ENCODE measurements around the gene ADCY1. TPM values are rescaled to one million over a fixed set of nuclear protein-coding genes. Genes with fewer than 3 reads are reported as not detected.

Gene ADCY1
- total and polyA plus RNA-seq, 4 donors: 0.33 to 20.1 (median 4.1) TPM

DNA sequence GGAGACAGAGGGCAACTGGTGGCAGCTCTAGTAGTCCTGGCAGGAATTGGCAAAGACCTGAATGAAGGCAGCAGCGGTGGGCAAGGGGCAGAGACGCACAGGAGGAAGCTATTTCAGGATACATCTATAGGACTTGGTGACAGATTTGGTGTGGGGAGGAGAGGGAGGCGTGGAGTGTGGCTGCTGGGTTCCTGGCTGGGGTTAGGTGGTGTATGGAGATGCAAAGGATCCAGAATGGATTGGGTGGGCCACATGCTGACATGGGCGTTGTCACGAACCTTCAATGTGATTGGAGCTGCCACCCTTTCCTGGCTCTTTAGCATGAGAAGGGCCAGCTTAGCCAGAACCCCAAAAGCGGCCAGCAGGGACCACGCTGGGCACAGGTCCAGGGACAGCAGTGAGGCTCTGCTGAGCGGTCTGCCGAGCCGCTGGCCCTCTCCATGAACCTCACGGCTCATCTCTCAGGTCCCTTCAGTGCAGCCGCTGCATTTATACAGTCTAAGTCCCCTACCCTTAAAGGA lies 10.2 kb upstream of the ADCY1 start:
- no peak overlapping the region for H3K27ac ChIP-seq (ENCODE audit: low read depth in 1 of 2, low read length in 2 of 2)
- H3K4me1 ChIP-seq (ENCODE audit: control insufficient read depth in 4 of 4, insufficient read depth in 4 of 4, low read length in 3 of 4): no peaks in the 10 kb centered on the region
- H3K9ac ChIP-seq (ENCODE audit: low read depth in 1 of 2, low read length in 2 of 2): no peak overlapping the region
- H3K36me3 ChIP-seq (ENCODE audit: control insufficient read depth in 4 of 4, insufficient read depth in 3 of 4, low read depth in 1 of 4, low read length in 3 of 4): no peaks in the 10 kb centered on the region
- 57% methylated on average over 12 of the region's 12 CpGs for WGBS
- H3K4me3 ChIP-seq (ENCODE audit: low read depth in 1 of 3, low read length in 3 of 3): no peak overlapping the region
- peaks cover 4 to 8% (median 7%) of the 10 kb centered on the region in 4 donors for H3K9me3 ChIP-seq (ENCODE audit: control insufficient read depth in 4 of 4, low read length in 3 of 4)
- DNase-seq (ENCODE audit: low spot score): no peak
- TF ChIP-seq JUND (IDR thresholded peaks at IDR 0.05) (no peak), EGR1 (IDR thresholded peaks at IDR 0.05; ENCODE audit: low read depth in 2 of 2) (no peak), GABPA (IDR thresholded peaks at IDR 0.05 in 1 of 2, conservative IDR thresholded peaks at IDR 0.05 in 1 of 2) (no peak), FOXA1 (IDR thresholded peaks at IDR 0.05) (no peak), RXRA (IDR thresholded peaks at IDR 0.05) (no peak)
- TF ChIP-seq, protein P1, sequence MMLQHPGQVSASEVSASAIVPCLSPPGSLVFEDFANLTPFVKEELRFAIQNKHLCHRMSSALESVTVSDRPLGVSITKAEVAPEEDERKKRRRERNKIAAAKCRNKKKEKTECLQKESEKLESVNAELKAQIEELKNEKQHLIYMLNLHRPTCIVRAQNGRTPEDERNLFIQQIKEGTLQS (IDR thresholded peaks at IDR 0.05): no peak
- H3K27me3 ChIP-seq (ENCODE audit: control insufficient read depth in 4 of 4, insufficient read depth in 4 of 4, low read length in 3 of 4): no peaks in the 10 kb centered on the region

DNA sequence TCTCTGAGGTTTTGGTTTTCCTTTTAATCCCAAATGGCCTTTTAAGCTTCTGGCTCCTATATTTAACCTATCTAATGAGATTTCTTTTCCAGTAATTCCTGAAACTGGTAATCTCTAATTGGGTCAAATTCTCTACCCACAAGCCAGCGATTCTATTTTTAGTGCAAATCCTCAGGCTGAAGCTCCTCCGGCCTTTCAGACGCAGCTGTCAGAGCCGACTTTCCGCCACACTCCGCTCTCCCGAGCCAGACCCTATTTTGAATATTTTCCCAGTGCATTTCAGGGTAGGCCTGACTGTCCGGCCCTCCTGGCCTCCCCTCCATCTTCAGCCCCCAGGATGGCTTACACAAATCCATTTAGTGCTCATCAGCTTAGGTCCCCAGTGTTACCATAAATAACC lies 9.7 kb upstream of the ADCY1 start:
- TF ChIP-seq NR2F2 (IDR thresholded peaks at IDR 0.05) (peak; percentile 26), YY1 (IDR thresholded peaks at IDR 0.05) (no peak), JUND (IDR thresholded peaks at IDR 0.05) (no peak)

DNA sequence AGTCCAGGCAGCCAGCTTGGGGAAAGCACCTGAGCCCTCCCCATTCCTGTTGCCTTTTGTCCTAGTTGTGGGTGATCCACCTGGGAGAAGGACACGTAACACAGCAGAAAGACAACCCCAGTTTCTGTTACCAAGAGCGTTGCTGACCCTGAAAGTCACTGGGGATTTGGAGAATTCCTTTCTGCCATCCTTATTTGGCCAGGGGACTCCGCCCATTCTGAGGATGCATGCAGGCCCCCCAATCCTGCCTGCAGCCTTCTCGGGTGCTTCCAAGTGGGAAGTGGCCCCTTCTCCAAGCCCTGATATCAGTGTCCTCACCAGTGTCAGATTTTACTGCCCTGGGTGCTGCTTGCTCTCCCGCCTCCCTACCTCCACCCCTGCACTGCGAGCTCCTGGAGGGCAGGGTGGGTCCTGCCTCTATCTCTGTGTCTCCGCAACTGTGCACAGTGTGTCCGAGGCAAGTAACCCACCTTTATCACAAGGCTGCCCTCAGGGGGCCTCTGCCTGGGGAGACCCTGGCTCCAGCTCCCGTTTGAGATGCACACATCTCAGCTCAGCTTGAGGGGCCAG lies 9.2 kb upstream of the ADCY1 start:
- Histone ChIP-seq H3K4me1 (ENCODE audit: control insufficient read depth in 4 of 4, insufficient read depth in 4 of 4, low read length in 3 of 4) (no peaks in the 10 kb centered on the region), H3K9ac (ENCODE audit: low read depth in 1 of 2, low read length in 2 of 2) (no peak overlapping the region), H3K4me3 (ENCODE audit: low read depth in 1 of 3, low read length in 3 of 3) (no peak overlapping the region), H3K9me3 (ENCODE audit: control insufficient read depth in 4 of 4, low read length in 3 of 4) (peaks cover 0 to 4% (median 1%) of the 10 kb centered on the region in 4 donors), H3K27ac (ENCODE audit: low read depth in 1 of 2, low read length in 2 of 2) (no peak overlapping the region), H3K27me3 (ENCODE audit: control insufficient read depth in 4 of 4, insufficient read depth in 4 of 4, low read length in 3 of 4) (no peaks in the 10 kb centered on the region), H3K36me3 (ENCODE audit: control insufficient read depth in 4 of 4, insufficient read depth in 3 of 4, low read depth in 1 of 4, low read length in 3 of 4) (no peaks in the 10 kb centered on the region)
- no peak for DNase-seq (ENCODE audit: low spot score)
- WGBS: 67% methylated on average over 9 of the region's 9 CpGs
- TF ChIP-seq TAF1 (conservative IDR thresholded peaks at IDR 0.05) (no peak), RAD21 (IDR thresholded peaks at IDR 0.05) (no peak), EGR1 (IDR thresholded peaks at IDR 0.05; ENCODE audit: low read depth in 2 of 2) (no peak), YY1 (IDR thresholded peaks at IDR 0.05) (no peak)
- TF ChIP-seq, protein P2, sequence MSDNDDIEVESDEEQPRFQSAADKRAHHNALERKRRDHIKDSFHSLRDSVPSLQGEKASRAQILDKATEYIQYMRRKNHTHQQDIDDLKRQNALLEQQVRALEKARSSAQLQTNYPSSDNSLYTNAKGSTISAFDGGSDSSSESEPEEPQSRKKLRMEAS (IDR thresholded peaks at IDR 0.05): no peak
- TF ChIP-seq, protein P1 (IDR thresholded peaks at IDR 0.05): no peak

More for the DNA sequence above, 9.7 kb upstream of the ADCY1 start:
- H3K9me3 ChIP-seq (ENCODE audit: control insufficient read depth in 4 of 4, low read length in 3 of 4): peaks cover 4 to 5% (median 4%) of the 10 kb centered on the region in 4 donors
- H3K4me1 ChIP-seq (ENCODE audit: control insufficient read depth in 4 of 4, insufficient read depth in 4 of 4, low read length in 3 of 4): no peaks in the 10 kb centered on the region
- 66% methylated on average over 8 of the region's 8 CpGs for WGBS
- no peak overlapping the region for H3K9ac ChIP-seq (ENCODE audit: low read depth in 1 of 2, low read length in 2 of 2)
- H3K27ac ChIP-seq (ENCODE audit: low read depth in 1 of 2, low read length in 2 of 2): no peak overlapping the region
- no peaks in the 10 kb centered on the region for H3K36me3 ChIP-seq (ENCODE audit: control insufficient read depth in 4 of 4, insufficient read depth in 3 of 4, low read depth in 1 of 4, low read length in 3 of 4)
- no peak for DNase-seq (ENCODE audit: low spot score)
- no peak overlapping the region for H3K4me3 ChIP-seq (ENCODE audit: low read depth in 1 of 3, low read length in 3 of 3)
- H3K27me3 ChIP-seq (ENCODE audit: control insufficient read depth in 4 of 4, insufficient read depth in 4 of 4, low read length in 3 of 4): no peaks in the 10 kb centered on the region

DNA sequence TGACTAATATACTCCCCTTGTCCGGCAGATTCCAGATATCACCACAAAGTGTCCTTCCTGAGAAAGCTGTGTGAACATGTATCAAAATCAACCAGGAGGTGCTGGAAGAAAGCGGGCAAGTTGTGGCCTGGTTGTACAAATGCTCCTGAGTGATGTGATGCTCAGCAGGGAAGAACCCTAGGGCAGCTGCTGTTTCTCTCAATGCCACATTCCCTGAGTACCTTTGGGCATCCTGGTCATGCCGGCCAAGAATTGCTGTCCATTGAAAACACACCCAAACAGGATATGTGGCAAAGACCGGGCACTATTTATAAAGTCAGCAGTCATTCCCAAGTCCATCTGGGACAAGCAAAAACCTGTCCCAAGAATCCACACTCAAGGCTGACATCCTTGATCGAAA lies 7.8 kb upstream of the ADCY1 start:
- Histone ChIP-seq H3K27ac (ENCODE audit: low read depth in 1 of 2, low read length in 2 of 2) (no peak overlapping the region), H3K4me3 (ENCODE audit: low read depth in 1 of 3, low read length in 3 of 3) (no peak overlapping the region), H3K27me3 (ENCODE audit: control insufficient read depth in 4 of 4, insufficient read depth in 4 of 4, low read length in 3 of 4) (no peaks in the 10 kb centered on the region), H3K4me1 (ENCODE audit: control insufficient read depth in 4 of 4, insufficient read depth in 4 of 4, low read length in 3 of 4) (no peaks in the 10 kb centered on the region), H3K36me3 (ENCODE audit: control insufficient read depth in 4 of 4, insufficient read depth in 3 of 4, low read depth in 1 of 4, low read length in 3 of 4) (no peaks in the 10 kb centered on the region), H3K9me3 (ENCODE audit: control insufficient read depth in 4 of 4, low read length in 3 of 4) (no peaks in the 10 kb centered on the region), H3K9ac (ENCODE audit: low read depth in 1 of 2, low read length in 2 of 2) (no peak overlapping the region)
- TF ChIP-seq, protein P1 (IDR thresholded peaks at IDR 0.05): no peak
- TF ChIP-seq JUND (IDR thresholded peaks at IDR 0.05) (no peak), RAD21 (IDR thresholded peaks at IDR 0.05) (no peak), GABPA (IDR thresholded peaks at IDR 0.05 in 1 of 2, conservative IDR thresholded peaks at IDR 0.05 in 1 of 2) (no peak), HNF4A (conservative IDR thresholded peaks at IDR 0.05) (no peak), HNF4G (IDR thresholded peaks at IDR 0.05) (no peak), SP1 (IDR thresholded peaks at IDR 0.05) (no peak), EGR1 (IDR thresholded peaks at IDR 0.05; ENCODE audit: low read depth in 2 of 2) (no peak), RXRA (IDR thresholded peaks at IDR 0.05) (no peak), FOXA1 (IDR thresholded peaks at IDR 0.05) (no peak)
- TF ChIP-seq, protein P2 (IDR thresholded peaks at IDR 0.05): no peak
- TF ChIP-seq, protein P3, sequence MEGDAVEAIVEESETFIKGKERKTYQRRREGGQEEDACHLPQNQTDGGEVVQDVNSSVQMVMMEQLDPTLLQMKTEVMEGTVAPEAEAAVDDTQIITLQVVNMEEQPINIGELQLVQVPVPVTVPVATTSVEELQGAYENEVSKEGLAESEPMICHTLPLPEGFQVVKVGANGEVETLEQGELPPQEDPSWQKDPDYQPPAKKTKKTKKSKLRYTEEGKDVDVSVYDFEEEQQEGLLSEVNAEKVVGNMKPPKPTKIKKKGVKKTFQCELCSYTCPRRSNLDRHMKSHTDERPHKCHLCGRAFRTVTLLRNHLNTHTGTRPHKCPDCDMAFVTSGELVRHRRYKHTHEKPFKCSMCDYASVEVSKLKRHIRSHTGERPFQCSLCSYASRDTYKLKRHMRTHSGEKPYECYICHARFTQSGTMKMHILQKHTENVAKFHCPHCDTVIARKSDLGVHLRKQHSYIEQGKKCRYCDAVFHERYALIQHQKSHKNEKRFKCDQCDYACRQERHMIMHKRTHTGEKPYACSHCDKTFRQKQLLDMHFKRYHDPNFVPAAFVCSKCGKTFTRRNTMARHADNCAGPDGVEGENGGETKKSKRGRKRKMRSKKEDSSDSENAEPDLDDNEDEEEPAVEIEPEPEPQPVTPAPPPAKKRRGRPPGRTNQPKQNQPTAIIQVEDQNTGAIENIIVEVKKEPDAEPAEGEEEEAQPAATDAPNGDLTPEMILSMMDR (IDR thresholded peaks at IDR 0.05; ENCODE audit: low read depth, low read length, missing input control): no peak
- DNase-seq (ENCODE audit: low spot score): no peak
- WGBS: 85% methylated on average over 5 of the region's 5 CpGs

All from liver (tissue), 9 donors.